ENCODE results near the gene SFXN2. TPM values are rescaled to one million over a fixed set of nuclear protein-coding genes. Genes with fewer than 3 reads are reported as not detected.

SFXN2 gene
- total RNA-seq, 1 donor from 2014 or later, result 9.1 TPM

GRCh38 chr10:102679596-102679995, 34.8 kb upstream of the SFXN2 start:
- Histone ChIP-seq H2AFZ (ENCODE audit: low read depth, low read length) (no peak overlapping the region), H3K9me3 (ENCODE audit: insufficient read depth, low read depth, low read length) (no peaks in the 10 kb centered on the region), H3K4me3 (ENCODE audit: insufficient read depth, low read depth, low read length) (no peak overlapping the region), H3K79me2 (ENCODE audit: insufficient read depth, low read length) (no peaks in the 10 kb centered on the region), H4K20me1 (ENCODE audit: insufficient read depth, low read length) (no peaks in the 10 kb centered on the region), H3K27me3 (ENCODE audit: insufficient read depth, low read length) (no peaks in the 10 kb centered on the region), H3K36me3 (ENCODE audit: insufficient read depth, low read length) (no peaks in the 10 kb centered on the region), H3K4me2 (ENCODE audit: low read length) (no peak overlapping the region), H3K9ac (ENCODE audit: low read length) (no peak overlapping the region), H3K4me1 (ENCODE audit: insufficient read depth, low read length) (peaks cover 25% of the 10 kb centered on the region), H3K27ac (ENCODE audit: low read depth, low read length) (no peak overlapping the region)
- TF ChIP-seq EZH2 (IDR thresholded peaks at IDR 0.05; ENCODE audit: insufficient read depth, low read length) (no peak), CTCF (IDR thresholded peaks at IDR 0.05; ENCODE audit: insufficient read depth, low read depth, low read length) (no peak)
- Mint-ChIP-seq H3K36me3 (ENCODE audit: low read depth, unreplicated experiment) (peaks cover 20% of the 10 kb centered on the region), H3K4me3 (ENCODE audit: unreplicated experiment) (no peak overlapping the region), H3K27me3 (ENCODE audit: low read depth, unreplicated experiment) (no peaks in the 10 kb centered on the region), H3K4me1 (ENCODE audit: low read depth, unreplicated experiment) (peaks cover 47% of the 10 kb centered on the region), H3K27ac (ENCODE audit: unreplicated experiment) (no peak overlapping the region), H3K9me3 (ENCODE audit: unreplicated experiment) (no peaks in the 10 kb centered on the region)
- DNase-seq (ENCODE audit: low read depth), result no peak
- no peak for FAIRE-seq

- H3K4me1 Mint-ChIP-seq (ENCODE audit: low read depth, unreplicated experiment), result peaks cover 26% of the 10 kb centered on the region
- H3K9me3 Mint-ChIP-seq (ENCODE audit: unreplicated experiment), result no peaks in the 10 kb centered on the region
- H3K27ac ChIP-seq (ENCODE audit: low read depth, low read length), result no peak overlapping the region
- no peaks in the 10 kb centered on the region for H3K9me3 ChIP-seq (ENCODE audit: insufficient read depth, low read depth, low read length)
- H3K27ac Mint-ChIP-seq (ENCODE audit: unreplicated experiment), result no peak overlapping the region
- no peak overlapping the region for H3K4me2 ChIP-seq (ENCODE audit: low read length)
- H3K27me3 Mint-ChIP-seq (ENCODE audit: low read depth, unreplicated experiment), result no peaks in the 10 kb centered on the region
- H3K4me3 Mint-ChIP-seq (ENCODE audit: unreplicated experiment), result no peak overlapping the region
- peaks cover 6% of the 10 kb centered on the region for H3K4me1 ChIP-seq (ENCODE audit: insufficient read depth, low read length)
- H3K79me2 ChIP-seq (ENCODE audit: insufficient read depth, low read length), result no peaks in the 10 kb centered on the region
- no peak for DNase-seq (ENCODE audit: low read depth)
- no peaks in the 10 kb centered on the region for H4K20me1 ChIP-seq (ENCODE audit: insufficient read depth, low read length)
- peaks cover 2% of the 10 kb centered on the region for H3K36me3 ChIP-seq (ENCODE audit: insufficient read depth, low read length)
- no peak overlapping the region for H3K4me3 ChIP-seq (ENCODE audit: insufficient read depth, low read depth, low read length)
- no peak for FAIRE-seq
- no peak for TF ChIP-seq CTCF (IDR thresholded peaks at IDR 0.05; ENCODE audit: insufficient read depth, low read depth, low read length)
- TF ChIP-seq EZH2 (IDR thresholded peaks at IDR 0.05; ENCODE audit: insufficient read depth, low read length), result no peak
- no peaks in the 10 kb centered on the region for H3K27me3 ChIP-seq (ENCODE audit: insufficient read depth, low read length)
- H3K9ac ChIP-seq (ENCODE audit: low read length), result no peak overlapping the region
- no peak overlapping the region for H2AFZ ChIP-seq (ENCODE audit: low read depth, low read length)
- peaks cover 20% of the 10 kb centered on the region for H3K36me3 Mint-ChIP-seq (ENCODE audit: low read depth, unreplicated experiment)
Observed at GRCh38 chr10:102681696-102682095, 32.7 kb upstream of the SFXN2 start.

GRCh38 chr10:102682416-102682815, 32.0 kb upstream of the SFXN2 start:
- Histone ChIP-seq H4K20me1 (ENCODE audit: insufficient read depth, low read length) (no peaks in the 10 kb centered on the region), H3K9me3 (ENCODE audit: insufficient read depth, low read depth, low read length) (no peaks in the 10 kb centered on the region), H3K4me3 (ENCODE audit: insufficient read depth, low read depth, low read length) (no peak overlapping the region), H3K36me3 (ENCODE audit: insufficient read depth, low read length) (peaks cover 2% of the 10 kb centered on the region), H3K4me2 (ENCODE audit: low read length) (no peak overlapping the region), H3K27me3 (ENCODE audit: insufficient read depth, low read length) (no peaks in the 10 kb centered on the region), H3K4me1 (ENCODE audit: insufficient read depth, low read length) (no peaks in the 10 kb centered on the region), H2AFZ (ENCODE audit: low read depth, low read length) (no peak overlapping the region), H3K9ac (ENCODE audit: low read length) (no peak overlapping the region), H3K27ac (ENCODE audit: low read depth, low read length) (no peak overlapping the region), H3K79me2 (ENCODE audit: insufficient read depth, low read length) (no peaks in the 10 kb centered on the region)
- DNase-seq (ENCODE audit: low read depth) (no peak), FAIRE-seq (no peak)
- H3K27ac Mint-ChIP-seq (ENCODE audit: unreplicated experiment), result no peak overlapping the region
- peaks cover 19% of the 10 kb centered on the region for H3K4me1 Mint-ChIP-seq (ENCODE audit: low read depth, unreplicated experiment)
- no peaks in the 10 kb centered on the region for H3K27me3 Mint-ChIP-seq (ENCODE audit: low read depth, unreplicated experiment)
- H3K4me3 Mint-ChIP-seq (ENCODE audit: unreplicated experiment), result no peak overlapping the region
- peaks cover 20% of the 10 kb centered on the region for H3K36me3 Mint-ChIP-seq (ENCODE audit: low read depth, unreplicated experiment)
- TF ChIP-seq EZH2 (IDR thresholded peaks at IDR 0.05; ENCODE audit: insufficient read depth, low read length) (no peak), CTCF (IDR thresholded peaks at IDR 0.05; ENCODE audit: insufficient read depth, low read depth, low read length) (no peak)
- no peaks in the 10 kb centered on the region for H3K9me3 Mint-ChIP-seq (ENCODE audit: unreplicated experiment)
